Measurements from ENCODE around the gene MIPOL1. TPM values are rescaled to one million over a fixed set of nuclear protein-coding genes. Genes with fewer than 3 reads are reported as not detected.
"Not testable (repeated sequence)": the region's sequence is repeated elsewhere in the genome, so short reads cannot be mapped to it uniquely, and the experiment has no call there.

The MIPOL1 gene
- total and polyA plus RNA-seq, 10 donors, result 0.50 to 15.5 (median 7.3) TPM

GRCh38 chr14:37203423-37203822, 5.7 kb downstream of the MIPOL1 start:
- Histone ChIP-seq H3K36me3 (no peaks in the 10 kb centered on the region), H3K4me3 (no peak overlapping the region), H3K9me3 (peaks cover 0 to 30% (median 25%) of the 10 kb centered on the region in 8 donors), H3K27me3 (replicated peaks in 1 of 7) (peaks cover 0 to 3% (median 0%) of the 10 kb centered on the region in 7 donors), H3K27ac (no peak overlapping the region), H3K4me1 (peaks cover 0 to 6% (median under 1%) of the 10 kb centered on the region in 6 donors)
- DNase-seq, result no peak
- TF ChIP-seq POLR2AphosphoS5 (IDR thresholded peaks at IDR 0.05), result no peak
- TF ChIP-seq POLR2A (IDR thresholded peaks at IDR 0.05), result no peak
- no peak for TF ChIP-seq CTCF (IDR thresholded peaks at IDR 0.05 in 8 of 11, conservative IDR thresholded peaks at IDR 0.05 in 3 of 11)
- 83 to 95% (median 94%) methylated on average over 1 of the region's 1 CpG for WGBS, 5 donors
- intact Hi-C loops (cut with DNase I; ENCODE audit: low total_unique reads), result no loop called here

DNA sequence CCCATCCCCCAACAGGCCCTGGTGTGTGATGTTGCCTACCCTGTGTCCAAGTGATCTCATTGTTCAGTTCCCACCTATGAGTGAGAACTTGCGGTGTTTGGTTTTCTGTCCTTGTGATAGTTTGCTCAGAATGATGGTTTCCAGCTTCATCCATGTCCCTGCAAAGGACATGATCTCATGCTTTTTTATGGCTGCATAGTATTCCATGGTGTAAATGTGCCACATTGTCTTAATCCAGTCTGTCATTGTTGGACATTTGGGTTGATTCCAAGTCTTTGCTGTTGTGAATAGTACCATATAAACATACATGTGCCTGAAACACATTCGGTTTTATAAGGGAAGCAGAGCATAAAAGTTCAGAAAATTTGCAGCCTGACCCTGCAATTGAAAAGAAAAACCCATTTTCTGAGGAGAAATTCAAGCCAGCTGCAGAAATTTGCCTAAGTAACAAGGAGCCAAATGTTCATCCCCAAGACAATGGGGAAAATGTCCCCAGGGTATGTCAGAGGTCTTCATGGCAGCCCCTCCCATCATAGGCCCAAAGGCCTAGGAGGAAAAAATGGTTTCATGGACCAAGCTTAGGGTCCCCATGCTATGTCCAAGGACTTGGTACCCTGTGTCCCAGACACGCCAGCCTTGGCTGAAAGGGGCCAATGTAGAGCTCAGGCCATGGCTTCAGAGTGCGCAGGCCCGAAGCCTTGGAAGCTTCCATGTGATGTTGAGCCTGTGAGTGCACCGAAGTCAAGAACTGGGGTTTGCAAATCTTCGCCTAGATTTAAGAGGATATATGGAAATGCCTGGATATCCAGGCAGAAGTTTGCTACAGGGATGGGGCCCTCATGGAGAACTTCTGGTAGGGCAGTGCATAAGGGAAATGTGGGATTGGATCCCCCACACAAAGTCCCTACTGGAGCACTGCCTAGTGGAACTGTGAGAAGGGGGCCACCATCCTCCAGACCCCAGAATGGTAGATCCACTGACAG, 8.2 kb downstream of the MIPOL1 start:
- H3K4me1 ChIP-seq; H3K36me3 ChIP-seq; H3K4me3 ChIP-seq; H3K27ac ChIP-seq; H3K27me3 ChIP-seq (replicated peaks in 1 of 7); DNase-seq; intact Hi-C loops (cut with DNase I; ENCODE audit: low total_unique reads): not testable (repeated sequence)
- peaks cover 0 to 30% (median 25%) of the 10 kb centered on the region in 8 donors for H3K9me3 ChIP-seq
- 89 to 95% (median 93%) methylated on average over 7 of the region's 7 CpGs for WGBS, 5 donors

- H3K27me3 ChIP-seq (replicated peaks in 1 of 7); DNase-seq; H3K4me3 ChIP-seq; H3K4me1 ChIP-seq; H3K36me3 ChIP-seq; intact Hi-C loops (cut with DNase I; ENCODE audit: low total_unique reads); H3K27ac ChIP-seq: not testable (repeated sequence)
- H3K9me3 ChIP-seq, result peaks cover 0 to 40% (median 25%) of the 10 kb centered on the region in 8 donors
- WGBS, 5 donors, result 81 to 86% (median 83%) methylated on average over 2 of the region's 2 CpGs
Observed at GRCh38 chr14:37209617-37210016, 11.9 kb downstream of the MIPOL1 start.

DNA sequence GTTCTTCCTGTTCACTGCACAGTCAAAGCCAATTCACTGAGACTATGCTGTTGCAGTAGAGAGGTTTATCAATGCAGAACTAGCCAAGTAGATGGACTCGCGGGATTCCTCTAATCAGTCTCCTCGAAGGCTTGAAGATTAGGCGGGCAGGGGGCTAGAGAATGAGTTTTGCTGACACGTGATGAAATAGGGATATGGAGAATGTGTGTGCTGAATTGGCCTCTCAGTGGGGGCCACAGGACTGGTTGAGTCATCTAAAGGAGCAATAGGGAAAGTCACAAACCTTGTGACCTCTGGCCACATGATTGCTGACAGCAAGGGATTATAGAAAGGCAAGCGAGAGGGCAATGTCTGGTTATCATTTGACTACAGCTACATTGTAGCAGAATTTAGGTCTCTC, 12.7 kb downstream of the MIPOL1 start:
- Histone ChIP-seq H3K36me3 (no peaks in the 10 kb centered on the region), H3K27ac (no peak overlapping the region), H3K27me3 (replicated peaks in 1 of 7) (no peaks in the 10 kb centered on the region), H3K9me3 (peaks cover 0 to 42% (median 20%) of the 10 kb centered on the region in 8 donors), H3K4me3 (no peak overlapping the region), H3K4me1 (no peaks in the 10 kb centered on the region)
- no peak for DNase-seq
- WGBS, 5 donors, result 92 to 99% (median 96%) methylated on average over 6 of the region's 6 CpGs
- intact Hi-C loops (cut with DNase I; ENCODE audit: low total_unique reads), result no loop called here
- TF ChIP-seq POLR2A (IDR thresholded peaks at IDR 0.05) (no peak), POLR2AphosphoS5 (IDR thresholded peaks at IDR 0.05) (no peak), CTCF (IDR thresholded peaks at IDR 0.05 in 8 of 11, conservative IDR thresholded peaks at IDR 0.05 in 3 of 11) (no peak)

DNA sequence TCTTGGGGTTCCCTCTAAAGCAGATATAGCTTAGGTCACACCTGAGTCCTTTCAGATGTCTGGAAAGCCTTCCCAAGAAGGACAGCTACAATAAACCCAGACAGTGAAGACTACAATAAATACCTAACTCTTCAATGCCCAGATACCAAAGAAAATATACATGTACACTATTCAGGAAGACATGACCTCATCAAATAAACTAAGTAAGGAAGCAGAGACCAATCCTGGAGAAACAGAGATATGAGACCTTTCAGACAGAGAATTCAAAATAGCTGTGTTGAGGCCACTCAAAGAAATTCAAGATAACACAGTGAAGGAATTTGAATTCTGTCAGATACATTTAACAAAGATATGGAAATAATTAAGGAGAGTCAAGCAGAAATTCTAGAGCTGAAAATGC, 15.3 kb downstream of the MIPOL1 start:
- Histone ChIP-seq H3K27ac (no peak overlapping the region), H3K9me3 (peaks cover 0 to 19% (median 3%) of the 10 kb centered on the region in 8 donors), H3K4me1 (no peaks in the 10 kb centered on the region), H3K27me3 (replicated peaks in 1 of 7) (no peaks in the 10 kb centered on the region), H3K4me3 (no peak overlapping the region), H3K36me3 (no peaks in the 10 kb centered on the region)
- no peak for TF ChIP-seq POLR2AphosphoS5 (IDR thresholded peaks at IDR 0.05)
- intact Hi-C loops (cut with DNase I; ENCODE audit: low total_unique reads), result no loop called here
- no peak for DNase-seq
